ENCODE results near the gene TIMM13. TPM values are rescaled to one million over a fixed set of nuclear protein-coding genes. Genes with fewer than 3 reads are reported as not detected.

Gene TIMM13
- total and polyA plus RNA-seq, 9 of the 15 experiments (the other 6 are each of a cell fraction or from before 2014, with no cell fraction given), result 17.6 to 215 (median 71.8) TPM

DNA sequence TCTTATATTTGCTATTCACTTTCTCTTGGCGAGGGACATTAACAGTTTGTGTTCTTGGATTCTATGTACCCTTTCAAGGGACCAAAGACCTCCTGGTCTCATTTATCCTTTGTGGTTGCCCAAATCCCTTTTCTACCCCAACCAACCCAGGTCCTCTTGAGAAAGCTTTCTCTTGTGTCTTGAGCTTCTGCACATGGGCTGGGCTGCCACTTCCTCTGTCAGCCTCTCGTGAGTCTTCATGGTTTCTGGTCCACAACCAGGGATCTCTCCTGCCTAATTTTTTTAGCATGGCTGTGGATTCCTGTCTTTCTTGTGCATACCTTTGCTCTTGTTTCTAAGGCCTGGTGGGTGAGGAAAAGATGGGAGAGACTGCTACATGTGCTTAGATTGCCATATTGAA lies 14.9 kb downstream of the TIMM13 start:
- intact Hi-C loops (cut with micrococcal nuclease), result no loop called here
- 42% methylated on average over 2 of the region's 2 CpGs for WGBS (ENCODE audit: insufficient coverage, low coverage, missing lambda C conversion rate)
- no TSS peak for BruUV-seq (replicated peaks)
- Histone ChIP-seq H3K4me1 (replicated peaks in 1 of 2; ENCODE audit: control insufficient read depth in 2 of 2, insufficient read depth in 2 of 2, low read length in 2 of 2) (peaks cover 0 to 21% of the 10 kb centered on the region in 2 experiments; a peak in 2 of 5 replicates), H3K9me3 (replicated peaks; ENCODE audit: control insufficient read depth, insufficient read depth, low read depth, low read length) (no peaks in the 10 kb centered on the region; the same call in 1 of the 2 replicates), H3K36me3 (ENCODE audit: control insufficient read depth, insufficient read depth, low read length) (peaks cover 18% of the 10 kb centered on the region; the same call in 1 of the 3 replicates), H3K27ac (ENCODE audit: extremely low read depth, low read depth, low read length) (no peak overlapping the region), H3K4me3 (no peak overlapping the region), H3K79me2 (ENCODE audit: control insufficient read depth, insufficient read depth, low read length) (no peaks in the 10 kb centered on the region), H3K4me2 (ENCODE audit: insufficient read depth, low read length) (no peak overlapping the region), H2AFZ (ENCODE audit: low read depth, low read length) (no peak overlapping the region), H3K9me1 (ENCODE audit: control insufficient read depth, insufficient read depth, low read length) (no peaks in the 10 kb centered on the region), H3K27me3 (ENCODE audit: control insufficient read depth in 2 of 2, insufficient read depth in 2 of 2, low read length in 2 of 2) (peaks cover 0 to 4% of the 10 kb centered on the region in 2 experiments; a peak in 2 of 5 replicates), H4K20me1 (replicated peaks; ENCODE audit: control insufficient read depth, insufficient read depth, low read length) (no peaks in the 10 kb centered on the region), H3K9ac (ENCODE audit: insufficient read depth in 1 of 2, low read depth in 2 of 2, low read length in 2 of 2) (no peak overlapping the region)
- FAIRE-seq (peak; percentile 51), ATAC-seq (no peak; the same call in 2 of the 3 replicates), DNase-seq (ENCODE audit: extremely low read depth in 1 of 4, low spot score in 3 of 4) (peak in 2 of 4 experiments; percentile 2 to 9)
- ChIA-PET CTCF (ENCODE audit: low intra/inter-chr PET ratio) (no interaction called here), POLR2A (interaction anchor here (0.5 to 2.0 kb wide), 3 partner anchors 12 to 141 kb away, joined by 3 to 6 read pairs (median 4); no protein-coding TSS in a partner anchor)
- no peak for TF ChIP-seq KAT2B (IDR thresholded peaks at IDR 0.05; ENCODE audit: low read depth, low read length)
- TF ChIP-seq DMBX1 (CRISPR knock-in tag; IDR thresholded peaks at IDR 0.05; ENCODE audit: borderline replicate concordance), result no peak
- no peak for TF ChIP-seq ADNP (tag; IDR thresholded peaks at IDR 0.05)
- TF ChIP-seq SPI1 (IDR thresholded peaks at IDR 0.05; ENCODE audit: borderline replicate concordance, low read depth, low read length), result peak; percentile 40; the same call in 1 of the 2 replicates
- in situ Hi-C loops (cut with MboI), result no loop called here

DNA sequence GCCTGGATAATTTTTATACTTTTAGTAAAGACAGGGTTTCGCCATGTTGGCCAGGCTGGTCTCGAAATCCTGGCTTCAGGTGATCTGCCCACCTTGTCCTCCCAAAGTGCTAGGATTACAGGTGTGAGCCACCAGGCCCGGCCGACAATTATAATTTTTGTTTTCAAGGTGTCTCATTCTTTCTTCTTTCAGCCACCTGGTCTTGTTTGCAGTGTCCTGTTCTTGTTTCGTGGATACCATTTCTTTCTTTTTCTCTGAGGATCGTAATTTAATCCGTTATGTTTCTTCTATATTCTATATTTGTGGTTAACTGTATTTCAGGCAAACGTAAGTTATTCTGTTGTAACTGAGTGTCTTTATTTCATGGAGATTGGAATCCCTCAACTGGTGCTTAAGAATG lies 15.7 kb downstream of the TIMM13 start:
- FAIRE-seq, result no peak
- no peak overlapping the region for H2AFZ ChIP-seq (ENCODE audit: low read depth, low read length)
- no peak overlapping the region for H3K4me3 ChIP-seq
- H3K79me2 ChIP-seq (ENCODE audit: control insufficient read depth, insufficient read depth, low read length), result no peaks in the 10 kb centered on the region
- CTCF ChIA-PET (ENCODE audit: low intra/inter-chr PET ratio), result no interaction called here
- POLR2A ChIA-PET, result interaction anchor here (0.6 to 2.0 kb wide), 2 partner anchors 13 to 84 kb away, joined by 3 to 6 read pairs; partner anchors contain the start of gene LSM7
- H3K9me3 ChIP-seq (replicated peaks; ENCODE audit: control insufficient read depth, insufficient read depth, low read depth, low read length), result no peaks in the 10 kb centered on the region; the same call in 1 of the 2 replicates
- ATAC-seq, result no peak
- no peak overlapping the region for H3K4me2 ChIP-seq (ENCODE audit: insufficient read depth, low read length)
- DNase-seq (ENCODE audit: extremely low read depth in 1 of 4, low spot score in 3 of 4), result no peak
- intact Hi-C loops (cut with micrococcal nuclease), result no loop called here
- H3K36me3 ChIP-seq (ENCODE audit: control insufficient read depth, insufficient read depth, low read length), result peaks cover 14% of the 10 kb centered on the region; the same call in 1 of the 3 replicates
- H3K4me1 ChIP-seq (replicated peaks in 1 of 2; ENCODE audit: control insufficient read depth in 2 of 2, insufficient read depth in 2 of 2, low read length in 2 of 2), result peaks cover 0 to 21% of the 10 kb centered on the region in 2 experiments; a peak in 2 of 5 replicates
- no peaks in the 10 kb centered on the region for H3K9me1 ChIP-seq (ENCODE audit: control insufficient read depth, insufficient read depth, low read length)
- peaks cover 0 to 4% of the 10 kb centered on the region in 2 experiments; a peak in 2 of 5 replicates for H3K27me3 ChIP-seq (ENCODE audit: control insufficient read depth in 2 of 2, insufficient read depth in 2 of 2, low read length in 2 of 2)
- no peaks in the 10 kb centered on the region for H4K20me1 ChIP-seq (replicated peaks; ENCODE audit: control insufficient read depth, insufficient read depth, low read length)
- TF ChIP-seq HNRNPH1 (optimal IDR thresholded peaks at IDR 0.05; ENCODE audit: low read depth, low read length) (no peak), ZNF347 (CRISPR knock-in tag; IDR thresholded peaks at IDR 0.05; ENCODE audit: low read depth) (no peak), GTF2E2 (tag; IDR thresholded peaks at IDR 0.05) (no peak), CEBPG (CRISPR knock-in tag; IDR thresholded peaks at IDR 0.05) (no peak), CEBPG (tag; conservative IDR thresholded peaks at IDR 0.05 in 1 of 2, IDR thresholded peaks at IDR 0.05 in 1 of 2) (no peak), SMC3 (conservative IDR thresholded peaks at IDR 0.05; ENCODE audit: insufficient read depth, low read depth, low read length) (no peak)
- 43% methylated on average over 8 of the region's 8 CpGs for WGBS (ENCODE audit: insufficient coverage, low coverage, missing lambda C conversion rate)
- no TSS peak for BruUV-seq (replicated peaks)
- no peak overlapping the region for H3K27ac ChIP-seq (ENCODE audit: extremely low read depth, low read depth, low read length)
- no peak overlapping the region for H3K9ac ChIP-seq (ENCODE audit: insufficient read depth in 1 of 2, low read depth in 2 of 2, low read length in 2 of 2)
- in situ Hi-C loops (cut with MboI), result no loop called here

All from K562 (cell line).